RPMI8226 (cell line): ENCODE results near the gene AFDN.
"Not testable (repeated sequence)": the region's sequence is repeated elsewhere in the genome, so short reads cannot be mapped to it uniquely, and the experiment has no call there.

Source experiments
- DNase-seq: peaks from one replicate; pipeline ENCODE4 v3.0.0-alpha.2; 2015

AFDN gene

DNA sequence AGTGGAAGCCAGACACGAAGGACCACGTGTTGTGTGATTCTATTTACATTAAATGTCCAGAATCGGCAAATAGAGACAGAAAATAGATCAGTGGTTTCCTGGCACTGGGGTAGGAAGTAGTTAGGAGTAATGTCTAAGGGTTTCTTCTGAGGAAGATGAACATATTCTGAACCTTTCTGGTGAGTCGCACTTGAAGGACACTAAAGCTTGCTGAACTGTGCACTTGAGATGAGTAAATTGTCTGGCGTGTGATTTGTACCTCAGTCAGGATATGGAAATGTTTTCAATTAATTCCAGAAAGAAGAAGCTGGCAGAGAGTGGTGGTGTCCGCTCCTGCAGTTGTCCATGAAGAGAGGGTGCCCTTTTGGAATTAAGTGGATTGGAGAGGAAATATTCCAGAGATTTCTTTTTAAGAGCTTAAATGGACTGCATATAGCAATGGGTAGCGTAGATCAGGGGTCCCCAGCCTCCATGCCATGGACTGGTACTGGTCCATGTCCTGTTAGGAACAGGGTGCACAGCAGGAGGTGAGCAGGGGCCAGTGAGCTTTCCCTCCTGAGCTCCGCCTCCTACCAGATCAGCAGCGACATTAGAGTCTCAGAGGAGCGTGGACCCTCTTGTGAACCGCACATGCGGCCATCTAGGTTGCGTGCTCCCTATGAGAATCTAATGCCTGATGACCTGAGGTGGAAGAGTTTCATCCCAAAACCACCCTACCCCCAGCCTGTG, 158.3 kb downstream of the AFDN start:
- no peak for DNase-seq

- DNase-seq: no peak
Observed at GRCh38 chr6:167985911-167986595, 159.3 kb downstream of the AFDN start.

- DNase-seq: no peak
Observed at GRCh38 chr6:167987396-167988153, 160.9 kb downstream of the AFDN start.

DNA sequence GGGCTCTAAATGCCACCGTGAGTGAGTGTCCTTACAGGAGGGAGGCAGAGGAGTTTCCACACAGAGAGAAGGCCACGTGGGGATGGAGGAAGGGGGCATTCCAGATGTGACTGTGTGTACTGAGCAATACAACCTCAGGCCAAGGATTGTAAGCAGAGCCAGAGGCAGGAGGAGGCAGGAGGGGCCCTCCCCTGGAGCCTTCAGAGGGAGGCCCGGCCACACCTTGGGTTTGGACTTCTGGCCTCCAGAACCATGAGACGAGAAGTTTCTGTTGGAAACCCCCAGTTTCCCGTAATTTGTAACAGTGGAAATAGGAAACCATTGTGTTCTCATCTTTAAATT, 161.4 kb downstream of the AFDN start:
- DNase-seq: no peak

DNA sequence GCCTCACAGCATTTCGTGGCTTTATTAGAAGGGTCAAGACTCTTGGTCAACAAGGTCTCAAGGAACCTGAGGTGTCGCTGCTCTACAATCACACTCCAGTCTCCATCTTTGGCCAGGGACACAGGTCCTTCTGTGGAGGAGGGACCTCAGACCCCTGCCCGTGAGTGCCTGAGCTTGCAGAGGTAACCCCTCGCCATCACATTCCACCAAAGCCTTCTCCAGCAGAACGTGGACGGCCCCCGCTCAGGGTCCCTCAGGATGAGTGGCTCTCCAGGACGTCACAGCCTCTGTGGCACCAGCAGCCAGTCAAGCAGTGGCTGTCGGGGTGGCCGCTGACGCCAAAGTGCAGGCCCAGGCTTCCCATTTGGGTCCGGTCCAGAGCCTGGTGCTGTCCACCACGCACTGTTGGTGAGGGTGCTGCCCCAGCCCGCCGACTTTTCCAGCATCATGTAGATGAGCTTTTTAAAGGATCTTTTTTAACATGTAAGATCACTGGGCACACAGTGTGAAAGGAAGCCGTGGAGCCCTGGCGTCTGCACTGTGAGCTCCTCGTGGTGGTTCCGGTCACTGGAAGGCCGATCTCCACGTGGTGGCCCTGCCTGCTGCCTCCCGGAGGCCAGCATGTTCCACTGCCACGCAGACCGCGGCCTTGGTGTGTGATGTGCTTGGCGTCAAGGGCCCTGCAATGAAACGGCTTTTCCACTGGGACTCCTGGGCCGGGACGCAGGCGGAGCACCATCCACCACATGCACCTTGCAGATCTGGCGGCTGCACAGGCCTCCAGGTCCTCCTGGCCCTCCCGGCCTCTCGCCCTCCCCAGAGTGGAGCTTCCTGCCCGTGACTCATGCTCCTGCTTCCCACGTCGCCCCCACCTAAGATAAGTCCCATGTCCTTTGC, 162.5 kb downstream of the AFDN start:
- no peak for DNase-seq

DNA sequence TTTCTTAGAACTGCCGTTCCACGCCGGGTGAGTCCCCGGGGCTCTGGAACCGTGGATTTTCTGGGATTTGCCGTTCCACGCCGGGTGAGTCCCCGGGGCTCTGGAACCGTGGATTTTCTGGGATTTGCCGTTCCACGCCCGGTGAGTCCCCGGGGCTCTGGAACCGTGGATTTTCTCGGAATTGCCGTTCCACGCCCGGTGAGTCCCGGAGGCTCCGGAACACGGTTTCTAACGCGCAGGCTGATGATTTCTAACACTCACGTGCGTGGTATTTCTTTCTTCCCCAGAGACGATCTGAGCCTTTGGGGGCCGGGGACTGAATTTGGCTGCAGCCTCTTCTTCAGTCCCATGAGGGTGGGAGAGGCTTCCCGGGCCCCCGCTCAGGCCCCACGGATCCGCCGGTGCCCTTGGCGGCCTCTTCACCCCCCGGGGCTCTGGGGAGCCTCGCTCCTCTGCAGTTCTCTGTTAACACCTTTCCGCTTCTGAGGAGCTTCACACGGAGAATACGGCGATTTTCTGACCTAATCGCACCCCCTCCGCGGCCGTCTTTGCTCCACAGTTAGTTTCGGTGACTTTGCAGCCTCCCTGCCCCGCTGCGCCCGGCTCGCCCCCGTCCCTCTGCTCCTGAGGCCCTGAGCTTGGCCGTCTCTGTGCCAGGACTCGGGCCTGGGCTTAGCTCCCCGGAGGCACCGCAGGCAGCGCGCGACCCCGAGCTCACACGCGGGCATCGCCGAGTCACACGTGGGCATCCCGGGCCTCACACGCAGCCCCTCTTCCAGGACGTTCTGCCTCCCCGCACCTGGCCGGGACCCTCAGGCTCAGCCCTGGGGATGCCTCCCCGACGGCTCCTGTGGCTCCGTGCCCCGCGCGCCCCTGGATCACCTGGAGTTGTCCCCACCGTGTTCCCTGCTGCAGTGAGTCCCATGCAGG, 163.6 kb downstream of the AFDN start:
- no peak for DNase-seq

DNA sequence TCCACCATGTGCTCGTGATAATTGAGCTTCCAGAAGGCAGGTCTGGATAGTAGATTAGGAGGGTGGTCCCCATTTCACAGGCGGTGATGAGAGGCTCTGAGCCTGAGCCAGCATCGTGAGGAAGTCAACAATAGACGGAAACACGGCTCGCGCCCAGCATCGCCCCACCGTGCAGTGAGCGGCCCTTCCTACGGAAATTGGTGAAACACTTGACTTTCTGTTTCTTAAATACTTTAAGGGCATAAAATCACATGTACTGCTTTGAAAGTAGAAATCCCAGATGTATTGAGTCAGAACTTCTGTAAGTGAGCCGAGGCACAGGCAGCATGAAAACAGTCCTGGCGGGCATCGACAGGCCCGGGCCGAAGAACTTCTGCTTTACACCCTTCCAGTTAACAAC, 166.5 kb downstream of the AFDN start:
- no peak for DNase-seq

- DNase-seq: no peak
Observed at GRCh38 chr6:167993831-167994230, 167.1 kb downstream of the AFDN start.

GRCh38 chr6:167995302-167995701, 168.6 kb downstream of the AFDN start:
- no peak for DNase-seq

DNA sequence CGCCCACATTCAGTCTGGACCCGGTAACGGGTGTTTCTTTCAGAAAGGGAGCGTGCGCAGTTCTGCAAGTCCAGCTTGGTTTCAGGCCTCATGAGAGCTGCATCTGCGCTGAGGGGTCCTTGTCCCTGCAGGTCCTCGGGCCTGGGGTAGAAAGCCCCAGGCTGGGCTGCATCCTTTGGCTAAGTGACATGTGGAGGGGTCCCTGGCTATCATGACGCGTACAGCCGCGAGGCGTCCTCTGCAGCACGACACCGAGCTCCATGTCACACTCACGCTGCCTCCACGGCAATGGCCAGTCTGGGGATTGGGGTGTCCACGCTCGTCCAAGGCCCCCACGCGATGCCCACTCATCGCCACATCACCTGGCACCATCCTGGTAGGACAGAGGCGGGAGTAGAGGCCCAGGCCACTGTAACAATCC, 169.0 kb downstream of the AFDN start:
- no peak for DNase-seq

- DNase-seq: peak; percentile 18
Observed at GRCh38 chr6:167996424-167997199, 169.9 kb downstream of the AFDN start.

- no peak for DNase-seq
Observed at GRCh38 chr6:167997642-167998041, 170.9 kb downstream of the AFDN start, which contains the start of gene KIF25. KIF25 (plus strand) TSS chr6:167997671; CDS start chr6:168029586, 31,915 bp downstream.

DNA sequence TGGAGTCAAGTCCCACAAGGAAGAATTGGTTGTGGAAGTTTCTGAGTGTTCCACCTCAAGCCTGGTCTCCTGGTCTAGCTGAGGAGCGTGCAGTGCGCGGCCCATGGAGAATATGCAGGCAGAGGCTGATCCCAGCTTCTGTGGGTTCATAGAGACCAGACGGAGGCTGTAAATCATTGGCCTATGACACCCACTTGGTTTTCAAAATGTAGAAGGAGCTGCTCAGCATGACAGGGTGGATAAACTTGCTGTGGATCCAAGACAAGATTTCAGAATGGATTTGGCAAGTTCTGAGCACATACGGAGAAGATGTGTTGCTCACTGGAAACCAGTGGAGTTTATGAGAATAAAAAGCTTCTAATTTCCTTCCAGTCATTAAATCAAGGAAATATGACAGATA, 171.5 kb downstream of the AFDN start:
- DNase-seq: no peak

GRCh38 chr6:168000198-168001028, 173.7 kb downstream of the AFDN start:
- no peak for DNase-seq

DNA sequence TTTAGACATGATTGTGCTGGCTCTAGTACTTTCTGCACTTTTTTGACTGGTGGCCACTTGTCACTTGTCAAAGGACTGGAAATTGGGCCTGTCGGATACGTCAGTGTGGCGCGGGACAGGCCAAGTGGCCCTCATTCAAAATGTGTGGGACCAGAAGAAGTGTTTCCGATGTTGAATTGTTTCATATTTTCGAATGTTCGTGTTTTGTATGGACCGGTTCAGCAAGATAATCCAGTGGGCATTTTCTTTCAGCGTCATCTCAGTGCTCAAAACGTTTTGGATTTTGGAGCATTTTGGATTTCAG, 174.3 kb downstream of the AFDN start:
- no peak for DNase-seq

GRCh38 chr6:168001514-168001913, 174.8 kb downstream of the AFDN start:
- DNase-seq: not testable (repeated sequence)

GRCh38 chr6:168002804-168003203, 176.1 kb downstream of the AFDN start:
- DNase-seq: no peak

DNA sequence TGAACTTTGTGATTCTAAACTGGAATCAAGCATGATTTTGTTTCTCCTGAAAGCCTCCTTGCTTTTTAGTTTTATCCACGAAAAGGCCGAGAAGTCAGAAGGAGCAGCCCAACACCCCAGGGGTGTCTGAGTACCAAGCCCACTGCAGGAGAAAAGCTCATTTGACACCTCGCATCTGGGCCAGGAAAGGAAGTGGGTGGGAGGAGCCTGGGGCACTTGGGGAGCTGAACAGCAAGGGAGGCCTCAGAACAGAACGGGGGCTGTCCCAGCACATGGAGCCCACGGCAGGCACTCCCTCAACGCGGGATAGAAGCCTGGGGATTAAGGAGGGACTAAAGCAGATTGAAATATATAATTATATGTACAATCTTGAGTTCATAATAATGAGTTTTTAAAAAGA, 177.3 kb downstream of the AFDN start:
- DNase-seq: no peak

- no peak for DNase-seq
Observed at GRCh38 chr6:168004945-168005344, 178.2 kb downstream of the AFDN start.

DNA sequence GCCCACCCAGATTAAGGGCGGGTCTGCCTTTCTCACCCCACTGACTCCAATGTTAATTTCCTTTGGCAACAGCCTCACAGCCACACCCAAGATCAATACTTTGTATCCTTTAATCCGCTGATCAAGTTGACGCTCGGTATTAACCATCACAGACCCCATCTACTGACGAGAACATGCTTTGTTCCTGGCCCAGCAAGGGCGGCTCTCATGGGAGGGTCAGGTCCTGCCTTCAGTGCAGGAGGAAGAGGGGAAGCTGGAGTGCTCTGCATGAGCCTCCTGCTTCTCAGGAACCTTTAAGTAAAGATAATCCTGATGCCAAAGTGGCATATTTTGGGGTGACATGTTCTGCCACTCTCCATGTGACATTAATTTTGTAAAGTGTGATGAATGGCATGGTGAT, 179.1 kb downstream of the AFDN start:
- no peak for DNase-seq
